IPS-18c (cell line): ENCODE measurements around the gene PPT2.
"Not testable (repeated sequence)": the region's sequence is repeated elsewhere in the genome, so short reads cannot be mapped to it uniquely, and the experiment has no call there.

Source experiments
- H3K4me3 ChIP-seq: 2 replicates; pipeline ENCODE4 v1.7.0; 2013; ENCODE audit warnings: low read depth, mild to moderate bottlenecking, low read length, moderate library complexity; ENCODE audit not compliant: insufficient read depth
- H3K9me3 ChIP-seq: one replicate; pipeline ENCODE4 v1.6.1; 2013; ENCODE audit warnings: mild to moderate bottlenecking, low read length, moderate library complexity; ENCODE audit not compliant: control insufficient read depth, insufficient read depth

Gene PPT2

GRCh38 chr6:32178547-32179440, 24.9 kb downstream of the PPT2 start:
- Histone ChIP-seq H3K9me3 (no peaks in the 10 kb centered on the region), H3K4me3 (peak overlapping the region; percentile 57)

DNA sequence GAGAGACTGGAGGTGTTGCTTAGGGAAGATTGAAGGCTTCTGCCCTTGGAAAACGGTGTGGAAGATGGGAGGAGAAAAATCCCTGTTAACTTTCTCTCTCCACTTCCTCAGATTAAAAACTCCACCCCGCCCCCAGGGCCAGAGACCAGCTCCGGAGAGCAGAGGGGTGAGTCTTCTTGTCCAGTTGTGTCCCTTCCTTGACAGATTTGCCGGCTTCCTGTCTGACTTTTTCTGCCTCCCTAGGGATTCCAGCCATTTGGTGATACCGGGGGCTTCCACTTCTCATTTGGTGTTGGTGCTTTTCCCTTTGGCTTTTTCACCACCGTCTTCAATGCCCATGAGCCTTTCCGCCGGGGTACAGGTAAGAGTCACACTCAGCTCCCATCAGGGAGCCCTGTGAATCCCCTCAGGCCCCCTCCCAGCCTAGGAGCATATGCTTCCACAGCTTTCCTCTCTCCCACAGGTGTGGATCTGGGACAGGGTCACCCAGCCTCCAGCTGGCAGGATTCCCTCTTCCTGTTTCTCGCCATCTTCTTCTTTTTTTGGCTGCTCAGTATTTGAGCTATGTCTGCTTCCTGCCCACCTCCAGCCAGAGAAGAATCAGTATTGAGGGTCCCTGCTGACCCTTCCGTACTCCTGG, 25.9 kb downstream of the PPT2 start:
- Histone ChIP-seq H3K4me3 (no peak overlapping the region; the same call in 1 of the 2 replicates), H3K9me3 (no peaks in the 10 kb centered on the region)

- no peak overlapping the region for H3K4me3 ChIP-seq
Measured at GRCh38 chr6:32181148-32181702, 27.3 kb downstream of the PPT2 start.

GRCh38 chr6:32181915-32182529, 28.1 kb downstream of the PPT2 start:
- Histone ChIP-seq H3K4me3 (no peak overlapping the region), H3K9me3 (no peaks in the 10 kb centered on the region)

More at GRCh38 chr6:32181148-32181702, 27.3 kb downstream of the PPT2 start:
- no peaks in the 10 kb centered on the region for H3K9me3 ChIP-seq

DNA sequence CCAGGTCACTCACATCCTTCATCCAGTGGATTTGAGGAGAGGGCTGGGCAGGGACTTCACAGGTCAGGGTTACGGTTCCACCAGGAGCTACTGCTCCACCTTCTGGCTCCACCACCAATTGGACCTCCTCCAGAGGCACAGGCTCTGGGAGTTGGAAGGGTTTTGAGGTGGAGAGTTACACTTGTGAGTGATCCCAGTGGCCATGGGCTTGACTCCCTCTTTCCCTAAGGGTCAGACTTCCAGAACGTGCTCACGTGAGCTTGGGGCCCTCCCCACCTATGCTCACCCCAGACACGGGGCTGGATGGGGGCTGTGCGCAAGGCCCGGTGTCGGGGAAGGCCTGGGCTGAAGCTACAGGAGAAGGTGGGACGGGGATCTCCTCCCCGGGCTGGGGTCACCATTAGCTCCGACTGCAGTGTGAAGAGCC, 28.6 kb downstream of the PPT2 start:
- Histone ChIP-seq H3K9me3 (no peaks in the 10 kb centered on the region), H3K4me3 (no peak overlapping the region)

DNA sequence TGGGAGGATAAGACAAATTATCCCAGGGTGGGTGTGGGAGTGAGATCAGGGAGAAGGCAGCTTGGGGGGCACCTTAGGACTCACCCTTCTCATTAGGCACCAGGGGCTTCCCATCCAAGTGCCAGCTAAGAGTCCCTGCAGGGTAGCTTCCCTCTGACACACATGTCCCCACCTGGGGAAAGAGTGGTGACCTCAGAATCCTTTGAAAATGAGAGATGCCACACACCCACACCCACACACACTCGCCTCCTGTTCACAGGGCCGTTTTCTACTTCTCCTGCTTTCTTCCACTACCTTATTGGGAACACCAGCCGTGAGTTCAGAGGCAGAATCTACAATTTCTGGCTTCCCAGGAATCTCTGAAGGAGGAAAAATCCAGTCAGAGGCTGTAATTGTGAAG, 29.1 kb downstream of the PPT2 start:
- H3K4me3 ChIP-seq, result no peak overlapping the region
- H3K9me3 ChIP-seq, result no peaks in the 10 kb centered on the region

GRCh38 chr6:32183483-32184083, 29.6 kb downstream of the PPT2 start:
- H3K9me3 ChIP-seq, result no peaks in the 10 kb centered on the region
- no peak overlapping the region for H3K4me3 ChIP-seq

- Histone ChIP-seq H3K9me3 (no peaks in the 10 kb centered on the region), H3K4me3 (no peak within 1 kb of the TSS)
Measured at GRCh38 chr6:32184084-32184640, 30.2 kb downstream of the PPT2 start, which contains the start of gene AGER. AGER (minus strand) TSS chr6:32184253; CDS start chr6:32184222, 31 bp downstream.

GRCh38 chr6:32185681-32186131, 31.8 kb downstream of the PPT2 start:
- not testable (repeated sequence) for H3K4me3 ChIP-seq, H3K9me3 ChIP-seq

DNA sequence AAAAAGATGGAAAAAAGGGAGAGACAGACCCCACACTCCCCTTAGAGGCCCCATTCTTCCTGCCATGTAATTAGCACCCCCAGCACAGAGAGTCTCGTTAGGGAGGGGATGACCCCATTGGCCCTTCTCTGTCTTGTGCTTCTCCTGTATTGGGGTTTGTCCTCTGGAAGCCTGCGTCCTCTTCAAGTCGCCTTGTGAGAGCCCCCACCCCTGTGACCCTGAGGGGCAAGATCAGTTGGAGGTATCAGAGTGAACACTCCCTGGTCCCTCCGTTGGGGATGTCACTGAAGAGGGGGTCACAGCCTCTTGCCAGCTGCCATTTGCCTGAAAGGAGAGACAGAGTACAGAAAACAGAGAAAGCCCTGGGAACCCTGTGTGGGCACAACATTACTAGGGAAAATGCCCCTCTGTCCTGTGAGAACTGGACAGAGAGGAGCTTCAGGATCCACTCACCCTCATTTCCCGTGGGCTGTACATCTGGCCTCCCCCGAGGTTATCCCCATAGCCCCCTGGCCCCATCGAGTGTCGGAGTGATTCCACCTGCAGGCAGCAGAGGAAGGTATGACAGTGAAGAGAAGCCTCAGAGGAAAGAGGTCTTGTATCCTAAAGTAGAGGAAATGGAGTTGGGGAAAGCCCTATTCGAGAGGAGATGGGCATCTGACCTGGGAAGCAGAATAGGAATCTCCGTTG, 32.4 kb downstream of the PPT2 start:
- H3K4me3 ChIP-seq, H3K9me3 ChIP-seq: not testable (repeated sequence)

DNA sequence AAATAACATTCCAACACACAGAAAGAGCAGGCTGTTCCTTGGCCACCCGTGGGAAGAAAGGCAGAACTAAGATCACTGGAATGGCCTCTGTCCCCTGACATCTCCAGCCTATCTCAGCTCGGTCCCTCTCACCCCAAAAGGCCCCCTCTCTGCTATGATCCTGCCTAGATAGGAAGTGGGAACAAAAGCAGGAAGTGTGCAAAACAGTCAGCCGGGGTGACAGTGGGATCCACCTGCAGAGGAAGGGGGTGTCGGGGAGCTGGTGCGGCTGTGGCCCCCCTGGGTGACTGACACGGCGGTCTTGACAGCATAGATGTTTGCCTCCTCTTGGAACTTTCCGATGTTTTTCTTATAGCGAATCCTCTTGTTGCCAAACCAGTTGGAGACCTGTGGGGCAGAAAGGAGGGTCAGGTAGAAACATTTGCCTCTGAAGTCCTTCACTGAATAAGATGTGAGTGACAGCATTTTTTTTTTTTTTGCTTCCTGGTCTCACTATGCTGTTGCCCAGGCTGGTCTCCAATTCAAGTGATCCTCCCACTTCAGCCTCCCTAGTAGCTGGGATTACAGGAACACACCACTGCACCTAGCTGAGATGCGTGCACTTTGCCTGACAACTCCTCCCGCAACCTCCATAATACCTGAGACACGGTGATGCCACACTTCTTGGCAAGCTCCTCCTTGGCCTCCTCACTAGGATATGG, 33.2 kb downstream of the PPT2 start:
- Histone ChIP-seq H3K9me3 (no peaks in the 10 kb centered on the region), H3K4me3 (no peak overlapping the region)

DNA sequence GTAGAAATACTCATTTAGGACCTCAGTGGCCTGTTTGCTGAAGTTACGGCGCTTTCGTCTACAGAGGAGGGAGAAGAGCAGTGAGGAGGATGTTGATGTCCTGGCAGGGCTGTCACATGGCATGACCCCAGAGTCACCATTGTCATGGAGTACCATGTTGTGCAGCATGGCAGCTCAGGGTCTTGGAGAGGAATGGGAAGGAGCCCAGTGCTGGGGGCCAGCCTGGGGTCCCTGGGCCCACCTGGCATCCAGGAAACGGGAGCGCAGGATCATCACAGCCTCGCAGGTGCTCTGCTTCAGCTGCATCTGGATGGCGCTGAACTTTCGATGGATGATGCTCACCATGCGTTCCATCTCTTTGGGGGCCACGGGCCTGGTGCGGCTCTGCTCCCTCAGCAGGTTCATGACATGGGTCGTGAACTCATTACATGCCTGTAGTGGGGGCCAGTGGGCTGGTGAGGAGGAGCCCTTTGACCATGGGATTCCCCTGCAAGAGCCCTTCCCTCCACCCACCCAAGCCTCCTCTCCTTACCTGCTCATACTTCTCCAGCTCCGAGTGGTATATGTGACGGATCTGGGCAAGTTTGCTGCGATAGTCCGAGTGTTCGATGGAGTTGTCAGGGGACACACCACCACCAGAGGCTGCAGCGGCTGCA, 33.9 kb downstream of the PPT2 start:
- H3K9me3 ChIP-seq, H3K4me3 ChIP-seq: not testable (repeated sequence)

DNA sequence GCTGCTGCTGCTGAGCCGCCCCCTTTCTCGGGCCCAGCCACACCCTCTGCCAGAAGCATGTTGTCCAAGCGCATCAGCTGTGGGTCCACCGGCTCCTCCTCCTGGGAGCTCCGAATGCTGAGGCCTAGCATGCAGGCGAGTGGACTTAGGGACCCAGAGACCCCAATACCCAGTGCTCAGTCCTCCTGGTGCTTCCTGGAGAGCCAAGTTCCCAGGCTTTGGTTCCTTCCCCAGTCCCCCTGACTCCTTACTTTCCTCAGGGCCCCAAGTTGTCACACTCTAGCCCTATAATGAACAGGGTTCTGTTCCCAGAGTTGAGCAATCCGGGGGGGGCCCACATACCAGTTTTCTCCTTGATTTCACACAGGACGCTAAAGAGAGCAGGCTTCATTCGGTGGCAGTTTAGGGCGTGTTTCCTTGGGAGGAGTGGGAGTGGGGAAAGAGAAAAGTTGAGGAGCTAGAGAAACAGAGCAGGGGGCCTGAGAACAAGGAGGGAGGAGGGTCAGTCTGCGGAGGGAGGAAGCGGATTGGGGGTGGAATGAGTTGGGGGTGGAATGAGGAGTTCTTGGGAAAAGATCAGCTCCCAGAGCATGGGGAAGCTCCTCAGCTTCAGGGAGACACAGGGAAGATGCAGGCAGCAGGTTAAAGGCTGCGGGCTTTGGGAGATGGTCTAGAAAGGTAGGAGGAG, 34.6 kb downstream of the PPT2 start:
- peak overlapping the region; percentile 70 for H3K4me3 ChIP-seq
- H3K9me3 ChIP-seq, result no peaks in the 10 kb centered on the region

GRCh38 chr6:32189069-32189741, 35.3 kb downstream of the PPT2 start:
- no peaks in the 10 kb centered on the region for H3K9me3 ChIP-seq
- H3K4me3 ChIP-seq, result peak overlapping the region; percentile 70

GRCh38 chr6:32189742-32190053, 35.8 kb downstream of the PPT2 start:
- H3K4me3 ChIP-seq, result peak overlapping the region; percentile 70
- H3K9me3 ChIP-seq, result no peaks in the 10 kb centered on the region
